ENCODE results near the gene CFAP97D2.

DNA sequence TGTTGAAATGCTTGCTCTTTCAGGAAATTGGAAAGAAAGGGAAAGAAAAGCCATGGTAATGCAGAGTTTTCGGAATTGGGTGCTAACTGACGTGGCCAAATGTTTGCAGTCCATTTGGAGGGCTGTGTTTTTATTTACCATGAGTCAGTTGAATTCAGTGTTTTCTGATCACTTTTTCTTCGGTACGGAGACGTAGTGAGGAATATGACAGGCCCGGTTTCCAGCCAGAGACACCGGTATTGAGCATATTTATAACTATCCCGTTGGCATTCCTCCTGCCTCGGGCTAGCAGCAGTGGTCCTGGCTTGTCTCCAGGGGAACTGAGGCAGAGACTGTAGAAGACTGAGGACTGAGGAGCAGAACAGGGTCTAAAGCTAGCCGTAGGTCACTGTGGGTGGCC lies 56.6 kb downstream of the CFAP97D2 start:
- TF ChIP-seq, protein P1, sequence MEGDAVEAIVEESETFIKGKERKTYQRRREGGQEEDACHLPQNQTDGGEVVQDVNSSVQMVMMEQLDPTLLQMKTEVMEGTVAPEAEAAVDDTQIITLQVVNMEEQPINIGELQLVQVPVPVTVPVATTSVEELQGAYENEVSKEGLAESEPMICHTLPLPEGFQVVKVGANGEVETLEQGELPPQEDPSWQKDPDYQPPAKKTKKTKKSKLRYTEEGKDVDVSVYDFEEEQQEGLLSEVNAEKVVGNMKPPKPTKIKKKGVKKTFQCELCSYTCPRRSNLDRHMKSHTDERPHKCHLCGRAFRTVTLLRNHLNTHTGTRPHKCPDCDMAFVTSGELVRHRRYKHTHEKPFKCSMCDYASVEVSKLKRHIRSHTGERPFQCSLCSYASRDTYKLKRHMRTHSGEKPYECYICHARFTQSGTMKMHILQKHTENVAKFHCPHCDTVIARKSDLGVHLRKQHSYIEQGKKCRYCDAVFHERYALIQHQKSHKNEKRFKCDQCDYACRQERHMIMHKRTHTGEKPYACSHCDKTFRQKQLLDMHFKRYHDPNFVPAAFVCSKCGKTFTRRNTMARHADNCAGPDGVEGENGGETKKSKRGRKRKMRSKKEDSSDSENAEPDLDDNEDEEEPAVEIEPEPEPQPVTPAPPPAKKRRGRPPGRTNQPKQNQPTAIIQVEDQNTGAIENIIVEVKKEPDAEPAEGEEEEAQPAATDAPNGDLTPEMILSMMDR (conservative IDR thresholded peaks at IDR 0.05 in 1 of 2, IDR thresholded peaks at IDR 0.05 in 1 of 2; ENCODE audit: extremely low read depth in 1 of 2, insufficient read depth in 1 of 2, low read depth in 1 of 2, low read length in 2 of 2): no peak
- no peak for TF ChIP-seq EZH2 (IDR thresholded peaks at IDR 0.05; ENCODE audit: borderline replicate concordance, low read length)

Measured in mammary epithelial cell (primary cell).